GM18511 (cell line): ENCODE results near the gene CDH20.
A peak's percentile ranks its signal among the peaks of the same experiment; 100 is the strongest.

Experiments used
- ATAC-seq: cut with Tn5 transposase; IDR thresholded peaks from one replicate; pipeline ENCODE4 v1.9.1; 2021; ENCODE audit warnings: mild to moderate bottlenecking, moderate library complexity; ENCODE audit not compliant: unreplicated experiment

CDH20 gene

DNA sequence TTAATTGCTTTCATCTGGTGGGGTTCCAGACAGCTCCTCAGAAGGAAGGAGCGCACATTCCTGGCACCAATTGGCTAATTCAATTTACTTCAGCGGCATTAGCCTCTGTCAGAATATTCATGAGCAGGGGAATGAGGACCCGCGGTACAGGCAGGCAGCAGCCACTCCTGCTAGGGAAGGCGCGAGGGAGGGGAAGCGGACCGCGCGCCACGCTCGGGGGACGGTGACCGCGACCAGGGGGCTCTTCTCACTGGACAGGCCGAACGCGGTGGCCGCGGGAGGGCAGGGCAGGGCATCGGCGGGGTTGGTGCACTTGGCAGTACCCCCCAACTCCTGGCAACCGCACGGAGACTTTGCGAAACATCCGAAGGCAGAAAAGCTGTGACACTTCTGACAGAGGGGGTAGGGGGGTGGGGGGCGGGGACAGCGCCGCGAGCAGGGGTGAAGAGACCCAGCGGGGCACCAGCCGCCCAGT is at the start of gene CDH20:
CDH20 (plus strand) TSS at position 160 of the 475 bp plus-strand sequence.
- ATAC-seq = no peak

DNA sequence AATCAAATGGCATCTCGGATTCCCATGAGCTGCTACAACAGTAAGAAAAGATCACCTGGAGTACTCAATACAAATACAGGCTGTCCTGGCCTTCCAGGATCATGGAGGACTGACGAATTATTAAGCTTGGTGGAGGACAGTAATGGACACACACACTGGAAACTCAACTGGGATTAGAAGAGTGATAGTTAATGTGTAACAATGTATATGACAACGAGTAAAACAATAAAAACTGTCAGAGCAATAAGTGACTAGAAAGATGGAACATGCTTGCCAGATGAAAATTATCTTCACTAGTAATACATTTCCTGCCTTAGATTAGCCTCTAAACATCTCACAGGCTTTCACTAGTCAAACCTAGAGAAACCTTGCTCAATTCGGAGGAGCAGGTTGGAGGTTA is 49.2 kb upstream of the CDH20 start:
- ATAC-seq = no peak

DNA sequence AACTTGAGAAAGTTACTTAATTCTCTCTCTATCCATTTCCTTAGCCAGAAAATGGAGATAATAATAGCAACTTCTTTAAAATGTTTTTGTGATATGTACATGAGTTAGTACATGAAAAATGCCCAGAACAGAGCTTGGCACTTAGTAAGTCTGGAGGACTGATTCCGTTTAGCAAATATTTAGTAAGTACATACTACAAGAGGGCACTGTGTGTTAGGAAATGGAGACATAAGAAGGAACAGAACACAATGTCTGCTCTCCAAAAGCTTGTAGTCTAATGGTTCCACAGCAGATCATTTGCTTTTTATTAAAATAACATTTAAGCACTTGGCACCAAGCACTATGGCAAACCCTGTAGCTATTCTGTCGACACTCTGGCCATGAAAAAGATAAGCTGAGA is 47.5 kb upstream of the CDH20 start:
- ATAC-seq = no peak

DNA sequence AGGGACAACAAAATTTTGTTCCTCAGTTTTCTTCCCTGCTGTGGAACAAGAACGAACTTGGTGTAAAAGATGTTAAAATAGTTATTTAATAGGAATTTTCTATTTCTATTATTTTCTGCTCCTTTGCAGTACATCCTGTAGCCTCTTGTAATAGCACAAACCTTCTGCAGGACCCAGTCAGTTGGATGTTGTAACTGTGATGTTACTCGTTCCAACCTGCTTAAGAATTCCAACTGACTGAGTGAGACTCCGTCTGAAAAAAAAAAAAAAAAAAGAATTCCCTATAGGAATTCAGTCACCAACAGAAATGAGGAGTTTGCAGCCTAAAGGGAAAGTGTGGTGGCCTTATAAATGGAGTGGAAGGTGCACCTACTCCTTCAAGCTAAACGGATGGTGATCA is 46.4 kb upstream of the CDH20 start:
- ATAC-seq = no peak

DNA sequence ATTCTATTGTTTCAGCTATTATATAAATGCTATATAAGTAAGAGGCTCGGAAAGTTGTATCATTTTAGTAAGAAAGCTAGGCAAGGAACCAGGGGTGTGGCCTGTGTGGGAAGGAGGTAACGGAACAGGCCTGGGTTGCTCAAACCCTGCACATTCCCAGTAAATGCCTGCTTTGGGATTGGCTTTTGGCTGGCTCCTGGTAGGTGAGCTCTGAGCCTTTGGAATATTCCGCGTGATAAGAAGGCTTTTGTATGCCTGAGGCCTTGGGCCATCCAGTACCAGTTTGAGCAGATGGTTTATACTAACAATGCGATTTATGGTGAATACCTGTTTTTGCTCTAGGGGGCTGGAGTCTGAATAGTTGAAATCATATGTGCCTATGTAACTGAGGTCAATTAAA is 42.6 kb upstream of the CDH20 start:
- no peak for ATAC-seq

DNA sequence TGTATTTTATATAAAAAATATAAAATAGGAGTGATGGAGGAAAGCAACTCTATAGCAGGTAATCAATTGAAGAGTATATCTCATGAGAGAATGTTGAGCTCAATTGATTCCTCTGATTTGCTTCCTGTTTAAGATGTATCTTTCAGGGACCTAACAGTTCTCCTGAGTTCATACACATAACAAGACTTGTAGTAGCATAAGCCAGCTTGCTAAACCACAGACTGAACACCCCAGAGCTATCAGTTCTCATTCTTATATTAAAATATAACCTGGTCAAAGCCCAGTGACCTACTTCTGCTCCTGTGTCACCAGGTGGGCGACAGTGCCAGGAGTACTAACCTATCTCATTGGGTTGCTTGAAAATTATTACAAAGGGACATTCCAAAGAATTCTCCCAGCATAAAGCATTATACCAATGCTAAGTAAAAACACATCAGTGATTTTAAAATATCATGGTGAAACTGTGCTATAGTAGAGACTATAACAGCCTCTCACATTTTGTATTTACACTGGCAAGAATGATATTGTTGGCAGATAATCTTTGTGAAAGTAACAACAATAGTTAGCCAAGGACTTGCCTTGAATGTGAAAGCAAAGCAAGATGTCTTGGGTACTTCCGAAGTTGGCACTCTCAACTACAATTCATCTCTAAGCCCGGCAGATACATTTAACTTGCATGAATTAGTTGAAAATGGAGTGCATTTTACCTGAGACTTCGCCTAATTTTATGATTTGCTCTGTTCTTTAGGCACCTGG is 40.8 kb upstream of the CDH20 start:
- ATAC-seq = no peak

DNA sequence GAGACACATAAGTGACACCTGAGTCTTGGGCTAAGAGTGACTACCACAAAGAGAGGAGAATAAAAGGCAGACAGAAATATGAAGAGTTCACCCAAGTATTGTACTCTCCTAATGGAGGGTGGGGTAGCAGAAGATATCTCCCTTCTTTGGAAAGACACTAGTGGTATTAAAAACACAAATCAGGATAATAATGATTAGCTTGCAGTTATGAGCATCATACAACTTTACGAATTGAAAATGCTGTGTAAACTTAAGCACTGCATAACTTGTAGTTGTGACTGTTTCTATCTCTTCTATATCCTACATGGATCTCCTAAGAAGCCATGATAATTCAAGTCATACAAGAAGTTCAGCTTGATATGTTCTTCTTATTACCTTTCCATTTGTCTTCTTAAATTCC is 38.1 kb upstream of the CDH20 start:
- ATAC-seq = no peak

DNA sequence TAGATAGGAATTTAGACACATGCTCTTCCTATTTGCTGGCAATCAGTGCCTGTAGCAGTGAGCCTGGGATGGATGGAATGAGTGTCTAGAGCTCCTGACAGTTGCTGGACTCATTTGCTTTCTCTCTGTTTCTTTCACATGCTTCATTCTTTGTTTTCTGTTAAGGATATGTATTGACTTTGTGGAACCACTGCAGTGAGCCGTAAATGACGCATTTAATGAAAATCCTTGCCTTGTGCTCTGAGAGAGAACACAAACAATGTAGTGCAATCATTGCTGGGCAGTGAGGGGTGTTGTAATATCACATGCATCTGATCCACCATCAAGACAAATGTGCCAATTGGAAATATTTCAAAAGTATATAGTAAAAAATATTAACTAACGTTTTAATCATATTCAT is 25.2 kb upstream of the CDH20 start:
- no peak for ATAC-seq

DNA sequence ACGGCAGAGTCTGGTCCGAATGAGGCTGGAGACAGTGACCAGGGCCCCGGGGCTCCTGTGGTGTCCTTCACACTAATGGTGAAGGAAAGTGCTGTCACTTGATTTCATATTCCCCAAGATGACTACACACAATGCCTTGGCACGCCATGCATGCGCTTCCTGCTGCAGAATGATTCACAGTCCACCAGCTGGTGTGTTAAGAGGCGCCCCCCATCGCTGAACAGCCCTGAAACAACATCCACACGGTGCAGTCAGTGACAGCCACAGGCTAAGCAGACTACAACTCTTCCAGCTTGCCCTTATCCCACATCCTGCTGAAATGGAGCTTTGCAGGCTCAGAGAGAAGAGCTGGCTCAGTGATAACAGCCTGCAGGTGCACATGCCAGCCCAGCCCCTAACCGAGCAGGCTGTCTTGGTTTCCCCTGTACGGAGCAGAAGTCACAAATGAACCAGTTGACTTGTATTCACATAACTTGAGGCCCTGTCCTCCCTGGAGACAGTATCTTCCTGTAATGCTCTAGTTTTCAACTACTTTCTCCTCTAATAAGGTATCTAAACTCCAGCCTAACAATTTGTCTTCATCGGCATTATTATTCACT is 24.3 kb upstream of the CDH20 start:
- ATAC-seq = no peak

DNA sequence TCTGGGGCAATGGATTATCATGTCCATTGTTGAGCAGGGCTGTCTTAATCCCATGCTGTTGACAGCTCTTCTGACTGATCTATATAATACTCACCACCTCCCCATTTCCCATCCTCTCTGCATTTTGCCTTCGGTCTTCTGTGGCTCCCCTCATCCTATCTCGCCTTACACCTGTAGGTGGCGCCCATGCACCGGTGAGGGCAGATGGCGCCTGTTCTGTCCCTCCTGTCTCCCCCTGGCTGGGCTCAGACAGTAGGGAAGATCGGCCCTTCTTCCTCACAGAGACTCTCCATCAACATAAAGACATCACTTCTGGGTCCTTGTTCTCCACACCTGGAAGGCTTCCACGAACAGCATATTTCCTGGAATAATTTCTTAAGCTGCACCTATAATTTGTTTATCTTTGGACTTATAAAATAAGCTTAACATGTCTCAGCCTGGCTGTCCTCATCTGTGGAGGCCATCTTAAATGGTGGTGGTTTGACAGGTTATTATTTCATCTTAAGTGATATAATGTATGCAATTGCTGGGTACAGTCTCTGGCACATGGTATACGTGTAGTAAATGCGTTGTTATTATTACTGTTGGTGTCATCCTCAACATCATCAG is 10.9 kb upstream of the CDH20 start:
- ATAC-seq = peak; percentile 98

DNA sequence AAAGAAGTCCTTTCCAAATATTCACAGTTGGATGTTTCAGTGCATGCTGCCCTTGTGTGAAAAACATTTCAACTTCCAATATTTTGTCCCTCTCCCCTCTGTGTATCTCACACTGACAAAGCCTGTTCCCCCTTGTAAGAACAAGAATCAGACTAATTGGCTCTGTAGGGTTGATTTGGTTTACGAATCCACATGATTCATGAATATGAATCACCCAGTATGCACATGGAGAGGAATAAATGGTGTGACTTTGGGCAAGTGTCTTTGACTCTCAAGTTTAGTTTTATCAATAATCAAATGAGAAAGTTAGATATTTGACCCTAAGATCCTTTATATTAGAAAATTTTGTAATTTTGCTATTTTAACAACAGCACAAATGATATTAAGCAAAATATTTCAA is 9.3 kb upstream of the CDH20 start:
- ATAC-seq = no peak

DNA sequence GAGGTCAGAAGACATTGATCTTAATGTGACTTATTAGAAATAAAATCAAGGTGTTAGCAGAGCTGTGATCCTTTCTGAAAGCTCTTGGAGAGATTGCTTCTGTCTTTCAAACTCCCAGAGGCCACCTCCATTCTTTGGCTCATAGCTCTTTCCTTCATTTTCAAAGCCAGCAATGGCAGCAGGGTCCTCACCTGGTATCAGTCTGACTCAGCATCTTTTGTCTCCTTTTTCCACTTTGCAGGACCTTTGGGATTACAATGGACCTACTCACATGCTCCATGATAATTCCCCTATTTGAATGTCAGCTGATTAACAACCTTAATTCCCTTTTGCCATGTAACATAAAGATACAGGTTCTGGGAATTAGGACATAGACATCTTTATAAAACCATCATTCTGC is 6.8 kb upstream of the CDH20 start:
- no peak for ATAC-seq

DNA sequence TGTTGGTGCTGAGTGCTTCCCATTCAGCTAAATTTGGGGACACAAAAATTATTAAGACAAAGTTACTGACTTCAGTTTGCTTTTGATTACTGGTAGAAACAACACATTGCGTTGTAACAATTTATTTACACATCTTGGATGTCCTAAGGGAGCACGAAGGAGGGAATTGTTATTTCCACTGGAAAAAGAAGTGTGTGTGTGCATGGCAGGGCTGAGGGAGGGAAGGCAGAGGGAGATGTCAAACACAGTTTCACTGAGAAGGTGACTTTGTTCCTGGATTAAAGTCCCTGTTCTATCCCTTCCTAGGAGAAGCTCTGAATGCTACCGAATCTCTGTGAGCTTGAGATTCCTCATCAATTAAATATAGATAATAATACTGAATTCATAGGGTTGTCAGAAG is 3.8 kb upstream of the CDH20 start:
- ATAC-seq = no peak

DNA sequence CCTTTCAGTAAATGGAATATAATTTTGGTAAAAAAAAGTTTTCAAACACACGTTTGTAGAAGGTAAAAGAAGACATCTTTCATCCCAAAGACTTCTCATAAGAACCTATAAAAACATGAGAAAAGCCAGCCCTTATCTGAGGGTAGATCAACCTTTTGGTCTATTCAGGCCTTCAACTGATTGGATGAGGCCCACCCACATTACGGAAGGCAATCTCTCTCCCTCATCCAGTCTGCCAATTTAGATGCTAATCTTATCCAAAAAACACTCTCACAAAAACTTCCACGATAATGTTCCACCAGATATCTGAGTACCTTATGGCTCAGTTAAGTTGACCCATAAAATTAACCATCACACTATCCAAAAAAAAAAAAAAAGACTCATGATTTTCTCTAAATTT is 2.2 kb upstream of the CDH20 start:
- ATAC-seq = no peak

DNA sequence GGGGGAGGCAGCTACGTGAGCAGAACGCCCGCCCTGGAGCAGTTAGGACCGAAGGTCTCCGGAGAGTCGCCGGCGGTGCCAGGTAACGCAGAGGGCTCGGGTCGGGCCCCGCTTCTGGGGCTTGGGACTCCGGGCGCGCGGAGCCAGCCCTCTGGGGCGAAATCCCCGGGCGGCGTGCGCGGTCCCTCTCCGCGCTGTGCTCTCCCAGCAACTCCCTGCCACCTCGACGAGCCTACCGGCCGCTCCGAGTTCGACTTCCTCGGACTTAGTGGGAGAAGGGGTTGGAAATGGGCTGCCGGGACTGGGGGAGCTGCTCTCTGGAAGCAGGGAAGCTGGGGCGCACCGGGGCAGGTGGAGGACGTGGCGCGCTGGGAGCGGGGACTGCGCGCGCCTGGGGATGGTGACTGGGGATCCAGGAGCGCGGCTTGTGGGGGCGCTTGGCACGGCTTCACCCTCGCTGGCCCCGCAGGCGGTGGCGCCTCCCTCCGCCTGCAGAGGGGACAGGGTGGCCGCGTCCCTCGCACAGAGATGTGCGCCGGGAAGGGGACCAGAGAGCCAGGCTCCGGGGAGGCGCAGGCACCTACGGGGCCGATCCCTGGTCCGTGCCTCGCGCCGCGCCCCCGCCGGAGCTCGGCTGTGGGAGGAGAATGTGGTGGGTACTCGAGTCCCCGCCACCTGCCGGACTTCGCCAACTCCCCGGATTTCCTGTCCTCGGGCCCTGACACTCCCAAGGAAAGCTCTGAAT is 688 bp downstream of the CDH20 start:
- ATAC-seq = no peak

DNA sequence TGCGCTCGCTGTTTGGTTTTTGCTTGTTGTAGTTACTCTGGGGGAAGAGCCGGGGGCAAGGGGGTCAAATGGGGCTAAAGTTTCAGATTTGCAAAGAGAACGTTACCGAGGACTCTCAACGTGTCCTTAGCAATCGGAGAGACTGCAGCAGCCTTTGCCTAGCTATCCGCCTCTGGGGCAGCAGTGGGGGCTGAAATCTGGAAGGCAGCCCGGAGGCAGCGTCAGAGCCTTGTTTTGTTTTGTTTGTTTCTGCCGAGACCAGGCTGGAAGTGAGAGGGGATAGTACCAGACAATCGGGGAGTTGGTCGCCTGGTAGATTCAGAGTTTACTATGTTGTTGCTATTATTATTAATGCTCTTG is 1.2 kb downstream of the CDH20 start:
- no peak for ATAC-seq

DNA sequence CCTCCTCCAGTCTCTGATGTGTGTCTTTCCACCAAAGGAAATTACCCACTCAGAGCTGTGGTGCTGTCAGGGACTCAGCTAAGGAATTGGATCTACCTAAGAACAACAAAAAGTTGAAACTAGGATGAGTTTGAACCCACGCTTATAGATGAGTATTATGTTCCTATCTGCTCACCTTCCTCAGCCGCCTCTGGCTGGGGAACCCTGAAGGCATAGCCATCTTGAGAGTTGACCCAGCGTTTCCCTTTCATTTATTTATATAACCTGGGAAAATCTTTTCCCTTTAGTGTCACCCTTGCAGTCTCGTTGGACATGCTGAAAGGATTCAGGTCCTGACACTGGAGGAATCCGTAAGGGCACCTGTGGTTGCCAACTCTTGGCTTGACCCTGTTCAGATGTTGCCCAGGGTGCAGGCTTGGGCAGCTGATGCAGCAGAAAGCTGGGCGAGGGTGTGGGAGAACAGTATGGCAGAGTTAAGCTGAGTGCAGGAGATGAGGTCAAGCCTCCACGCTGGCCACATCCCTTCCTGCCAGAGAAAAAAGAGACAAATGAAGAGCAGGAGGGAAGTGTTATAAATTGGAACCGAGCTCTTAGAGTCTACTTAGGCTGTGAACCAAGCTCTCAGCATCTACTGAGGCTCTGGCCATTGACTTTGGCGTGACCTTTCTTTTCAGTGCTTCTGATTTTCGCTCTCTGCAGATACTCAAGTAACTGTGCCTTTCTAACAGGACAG is 1.9 kb downstream of the CDH20 start:
- ATAC-seq = no peak

DNA sequence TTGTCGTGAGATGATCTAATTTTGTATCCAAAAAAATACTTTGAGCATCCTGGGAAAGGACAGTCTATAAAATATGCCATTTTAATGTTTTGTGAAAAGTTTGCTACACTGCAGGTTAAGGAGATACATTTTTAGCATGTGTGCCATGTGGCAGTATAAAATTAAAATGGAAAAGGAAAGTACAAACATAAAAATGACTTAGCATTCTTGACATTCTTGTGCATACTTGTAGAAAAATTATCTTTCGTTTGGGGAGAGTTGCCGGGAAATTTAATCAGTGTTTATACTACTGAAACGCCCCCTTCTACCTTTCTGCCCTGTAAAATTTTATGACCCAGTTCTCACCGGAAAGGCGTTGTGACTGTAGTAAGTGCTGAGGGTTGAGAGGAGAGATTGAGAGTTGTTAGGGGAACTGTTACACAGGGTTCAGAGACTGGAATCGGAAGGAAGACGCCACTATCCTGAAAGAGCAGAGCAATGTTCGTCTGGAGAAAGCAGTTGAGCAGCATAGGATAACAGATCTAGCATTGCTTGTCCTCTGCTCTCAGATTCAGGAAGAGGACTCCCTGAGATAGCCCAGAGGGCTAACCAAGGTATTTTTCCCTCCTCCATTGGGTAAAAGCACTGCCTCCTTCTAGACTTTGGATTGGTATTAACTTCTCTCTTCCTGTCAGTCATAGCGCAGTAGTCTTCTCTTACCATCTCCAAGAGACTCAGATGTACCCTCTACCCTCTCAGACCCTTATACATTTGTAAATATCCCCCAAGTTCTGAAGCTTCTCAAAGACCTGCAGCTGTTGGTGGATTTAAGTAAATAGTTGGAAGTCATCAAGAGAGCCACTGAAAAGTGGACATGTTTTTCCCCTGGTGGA is 2.7 kb downstream of the CDH20 start:
- ATAC-seq = no peak

DNA sequence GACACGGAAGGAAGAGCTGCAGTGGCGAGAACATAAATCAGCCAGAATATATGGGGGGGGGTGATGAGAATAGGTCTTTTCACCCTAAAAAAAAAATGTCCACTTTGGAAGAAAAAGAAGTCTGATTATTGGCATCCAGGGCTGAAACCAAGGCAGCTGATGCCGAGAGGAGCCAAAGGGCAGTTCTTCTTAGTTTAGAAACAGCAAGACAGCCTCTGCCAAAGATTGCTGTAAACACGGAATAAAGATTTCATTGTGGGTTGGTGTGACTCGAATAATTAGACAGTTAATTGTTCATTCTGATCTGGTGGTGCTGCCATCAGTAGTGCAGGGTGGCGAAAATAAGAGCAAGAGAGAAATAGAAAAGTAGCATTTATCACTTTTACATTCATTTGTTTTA is 3.5 kb downstream of the CDH20 start:
- no peak for ATAC-seq

DNA sequence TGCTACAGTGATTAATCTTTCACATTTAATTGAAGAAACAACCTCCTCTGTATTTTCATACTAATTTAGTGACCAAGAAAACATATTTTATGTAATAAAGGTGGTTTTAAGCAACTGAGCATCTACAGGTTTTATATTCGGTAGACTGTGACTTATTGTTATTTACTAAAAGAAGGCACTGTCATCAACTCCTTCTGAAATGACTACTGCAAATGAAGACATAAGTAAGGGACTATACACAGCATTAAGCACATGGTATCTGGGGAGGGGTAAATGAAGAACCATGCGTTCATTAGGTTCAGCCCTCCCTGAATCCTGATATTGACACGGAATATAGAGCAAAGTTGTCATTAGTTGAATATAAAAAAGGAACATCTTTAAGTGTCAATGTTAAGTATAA is 4.3 kb downstream of the CDH20 start:
- no peak for ATAC-seq
